VCaP (cell line): ENCODE results near the gene UBIAD1.

Experiments
- H3K27ac ChIP-seq: fragments of 450-650 bp; 2 replicates; pipeline ENCODE4 v1.5.1; 2017
- TF ChIP-seq, protein P1 (sequence below): fragments of 450-650 bp; conservative IDR thresholded peaks from 2 replicates; pipeline ENCODE4 v1.5.1; 2017; ENCODE audit warnings: mild to moderate bottlenecking, moderate library complexity

The UBIAD1 gene

GRCh38 chr1:11245248-11245647 lies 27.8 kb upstream of the UBIAD1 start:
- peak overlapping the region; percentile 97 for H3K27ac ChIP-seq
- TF ChIP-seq, protein P1, sequence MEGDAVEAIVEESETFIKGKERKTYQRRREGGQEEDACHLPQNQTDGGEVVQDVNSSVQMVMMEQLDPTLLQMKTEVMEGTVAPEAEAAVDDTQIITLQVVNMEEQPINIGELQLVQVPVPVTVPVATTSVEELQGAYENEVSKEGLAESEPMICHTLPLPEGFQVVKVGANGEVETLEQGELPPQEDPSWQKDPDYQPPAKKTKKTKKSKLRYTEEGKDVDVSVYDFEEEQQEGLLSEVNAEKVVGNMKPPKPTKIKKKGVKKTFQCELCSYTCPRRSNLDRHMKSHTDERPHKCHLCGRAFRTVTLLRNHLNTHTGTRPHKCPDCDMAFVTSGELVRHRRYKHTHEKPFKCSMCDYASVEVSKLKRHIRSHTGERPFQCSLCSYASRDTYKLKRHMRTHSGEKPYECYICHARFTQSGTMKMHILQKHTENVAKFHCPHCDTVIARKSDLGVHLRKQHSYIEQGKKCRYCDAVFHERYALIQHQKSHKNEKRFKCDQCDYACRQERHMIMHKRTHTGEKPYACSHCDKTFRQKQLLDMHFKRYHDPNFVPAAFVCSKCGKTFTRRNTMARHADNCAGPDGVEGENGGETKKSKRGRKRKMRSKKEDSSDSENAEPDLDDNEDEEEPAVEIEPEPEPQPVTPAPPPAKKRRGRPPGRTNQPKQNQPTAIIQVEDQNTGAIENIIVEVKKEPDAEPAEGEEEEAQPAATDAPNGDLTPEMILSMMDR = no peak

DNA sequence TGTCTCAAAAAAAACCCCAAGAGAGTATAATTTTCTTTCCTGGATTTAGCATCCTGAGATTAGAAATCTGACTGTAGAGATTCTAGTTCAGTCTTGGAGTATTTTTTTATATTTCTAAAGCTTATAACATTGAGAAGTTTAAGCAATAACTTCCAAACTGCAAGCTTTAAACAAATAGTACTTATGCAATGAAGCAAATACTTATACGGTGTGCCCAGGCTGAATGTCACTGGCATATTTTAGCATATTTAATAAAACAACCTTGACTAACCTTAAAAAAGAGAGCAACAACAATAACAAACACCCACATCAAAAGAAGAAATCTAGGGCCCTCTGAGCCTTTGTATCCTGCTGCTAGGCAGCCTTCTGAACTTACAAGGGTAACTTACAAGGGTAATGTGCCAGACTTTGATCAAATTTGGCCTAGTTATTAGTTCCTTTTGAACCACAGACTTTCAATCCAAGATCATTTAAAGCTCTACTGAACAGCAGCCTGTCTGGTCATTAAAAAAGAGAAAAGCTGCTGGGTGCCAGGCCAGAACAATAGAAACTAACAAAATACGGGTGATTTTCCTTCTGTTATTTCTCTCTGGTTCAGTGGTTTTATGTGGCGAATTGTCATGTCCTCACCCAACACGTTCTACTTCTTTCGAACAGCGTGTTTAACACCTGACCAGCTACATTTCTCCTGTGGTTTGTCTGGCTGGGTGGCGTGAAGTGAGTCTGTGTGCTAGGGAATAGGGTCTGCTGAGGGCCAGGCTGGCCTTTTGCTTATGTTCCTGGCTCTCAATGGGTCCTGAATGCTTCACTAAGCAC lies 26.9 kb upstream of the UBIAD1 start:
- peak overlapping the region; percentile 97 for H3K27ac ChIP-seq
- TF ChIP-seq, protein P1 = no peak

- TF ChIP-seq, protein P1 = peak; percentile 37; the same call in 1 of the 2 replicates
- H3K27ac ChIP-seq = peak overlapping the region; percentile 97
Observed at GRCh38 chr1:11248169-11248568, 24.8 kb upstream of the UBIAD1 start.

DNA sequence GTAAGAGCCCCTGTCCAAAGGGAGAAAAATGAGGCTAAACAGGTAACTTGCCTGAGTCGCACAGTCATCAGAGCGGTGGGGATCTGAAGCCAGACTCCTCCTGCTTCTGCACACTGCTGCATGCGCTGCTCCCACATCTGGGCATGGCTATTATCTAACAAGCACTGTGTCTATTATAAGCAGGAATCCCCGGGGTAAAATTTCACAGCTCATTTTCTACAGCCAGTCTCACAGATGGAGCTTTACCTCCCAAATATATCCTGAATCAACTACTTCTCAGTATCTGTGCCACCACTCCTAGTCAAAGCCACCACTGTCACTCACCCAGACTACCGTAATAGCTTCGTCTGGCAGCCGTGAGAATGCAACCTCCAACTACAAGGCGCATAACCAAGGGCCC lies 20.5 kb upstream of the UBIAD1 start:
- TF ChIP-seq, protein P1 = no peak
- H3K27ac ChIP-seq = peak overlapping the region; percentile 95

- H3K27ac ChIP-seq = peak overlapping the region; percentile 95
Observed at GRCh38 chr1:11253226-11253625, 19.8 kb upstream of the UBIAD1 start.

DNA sequence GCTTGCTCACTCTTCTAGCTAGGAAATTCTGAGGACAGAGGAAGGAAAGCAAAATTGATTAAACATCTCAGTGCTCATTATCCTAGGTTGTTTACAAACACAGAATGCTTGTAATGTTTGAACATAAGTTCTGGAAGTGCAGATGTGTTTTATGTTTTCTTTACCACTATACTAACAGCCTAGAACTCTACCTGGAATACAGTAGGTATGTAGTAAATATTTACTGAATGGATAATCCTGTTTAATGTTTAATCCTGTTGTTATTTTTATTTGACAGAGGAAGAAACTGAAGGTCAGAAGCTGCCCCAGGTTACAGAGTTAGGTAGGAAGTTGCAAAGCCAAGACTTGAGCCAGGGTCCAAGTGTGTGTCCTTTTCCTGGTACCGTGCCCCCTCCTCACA lies 16.7 kb upstream of the UBIAD1 start:
- TF ChIP-seq, protein P1 = no peak
- H3K27ac ChIP-seq = peak overlapping the region; percentile 95

More at GRCh38 chr1:11253226-11253625, 19.8 kb upstream of the UBIAD1 start:
- TF ChIP-seq, protein P1 = no peak

- peak within 1 kb of the TSS; percentile 86 for H3K27ac ChIP-seq
- TF ChIP-seq, protein P1 = peak; percentile 44
Observed at GRCh38 chr1:11262171-11263049, 10.6 kb upstream of the UBIAD1 start, which contains the start of gene MTOR. Gene MTOR (minus strand): TSS chr1:11262551. CDS start chr1:11259409, 3,142 bp downstream.
